Keratinocyte (primary cell): ENCODE results near the gene FST. TPM values are rescaled to one million over a fixed set of nuclear protein-coding genes. Genes with fewer than 3 reads are reported as not detected.

ENCODE experiments used
- DNase-seq: peaks from one replicate; pipeline ENCODE4 v3.0.0-alpha.2; 2011; ENCODE audit warnings: low read depth, missing footprints, low spot score
- FAIRE-seq: peaks from 2 replicates; lab custom pipeline; 2011; peaks lifted over from hg19 to GRCh38; lab: Jason Lieb, UNC
- H2AFZ ChIP-seq: 2 replicates; pipeline ENCODE4 v1.6.0; 2012; ENCODE audit warnings: low read length, control low read depth, inconsistent platforms; ENCODE audit not compliant: control insufficient read depth
- H3K27ac ChIP-seq: 2 replicates; pipeline ENCODE4 v1.5.1; 2011; ENCODE audit warnings: low read length; ENCODE audit not compliant: control insufficient read depth, insufficient read depth
- H3K27me3 ChIP-seq: 3 replicates; pipeline ENCODE4 v1.6.0; 2011; ENCODE audit warnings: low read length; ENCODE audit not compliant: control insufficient read depth, insufficient read depth; ENCODE audit errors: extremely low read depth
- H3K36me3 ChIP-seq, 2 experiments: 2 replicates in 1 of 2; 3 replicates in 1 of 2; pipeline ENCODE4 v1.5.1; 2011; ENCODE audit warnings: low read length in 2 of 2, mild to moderate bottlenecking in 1 of 2; ENCODE audit not compliant: control insufficient read depth in 2 of 2, insufficient read depth in 2 of 2; ENCODE audit errors: extremely low read depth in 1 of 2
- H3K4me1 ChIP-seq: 3 replicates; pipeline ENCODE4 v1.5.1; 2011; ENCODE audit warnings: low read length; ENCODE audit not compliant: control insufficient read depth, insufficient read depth; ENCODE audit errors: extremely low read depth
- H3K4me2 ChIP-seq: 3 replicates; pipeline ENCODE4 v1.6.0; 2011; ENCODE audit warnings: low read depth, low read length; ENCODE audit not compliant: control insufficient read depth, insufficient read depth; ENCODE audit errors: extremely low read depth
- H3K4me3 ChIP-seq, 3 experiments: fragments of 200-600 bp in 1 of 3; sonication (generic) in 1 of 3; 2 replicates in 2 of 3; 3 replicates in 1 of 3; pipeline ENCODE4 v1.5.1; 2011 to 2016; ENCODE audit warnings: low read length in 3 of 3, mild to moderate bottlenecking in 3 of 3, control low read depth in 2 of 3, inconsistent platforms in 1 of 3, low read depth in 1 of 3, mixed read lengths in 1 of 3, mixed run types in 1 of 3, moderate library complexity in 1 of 3; ENCODE audit not compliant: control insufficient read depth in 2 of 3, insufficient read depth in 2 of 3; ENCODE audit errors: extremely low read depth in 1 of 3
- H3K79me2 ChIP-seq: 2 replicates; pipeline ENCODE4 v1.6.0; 2012; ENCODE audit warnings: low read length; ENCODE audit not compliant: control insufficient read depth, insufficient read depth
- H3K9ac ChIP-seq: 3 replicates; pipeline ENCODE4 v1.6.0; 2011; ENCODE audit warnings: low read length; ENCODE audit not compliant: control insufficient read depth, insufficient read depth; ENCODE audit errors: extremely low read depth
- H3K9me1 ChIP-seq: 3 replicates; pipeline ENCODE4 v1.6.0; 2011; ENCODE audit warnings: low read length; ENCODE audit not compliant: control insufficient read depth, insufficient read depth; ENCODE audit errors: extremely low read depth
- H3K9me3 ChIP-seq: 2 replicates; pipeline ENCODE4 v1.5.1; 2012; ENCODE audit warnings: low read depth, low read length; ENCODE audit not compliant: control insufficient read depth
- H4K20me1 ChIP-seq: 3 replicates; pipeline ENCODE4 v1.6.0; 2011; ENCODE audit warnings: low read length; ENCODE audit not compliant: control insufficient read depth, insufficient read depth; ENCODE audit errors: extremely low read depth
- CTCF ChIP-seq, 3 experiments: IDR thresholded peaks in 1 of 3; conservative IDR thresholded peaks in 1 of 3; optimal IDR thresholded peaks in 1 of 3; 2 replicates in 2 of 3; 3 replicates in 1 of 3; pipeline versions ENCODE3 to v1.5.1; 2011; ENCODE audit warnings: low read length in 3 of 3, mild to moderate bottlenecking in 3 of 3, moderate library complexity in 2 of 3, control low read depth in 1 of 3, inconsistent platforms in 1 of 3; ENCODE audit not compliant: insufficient read depth in 2 of 3; ENCODE audit errors: extremely low read depth in 1 of 3
- EZH2 ChIP-seq: IDR thresholded peaks from one replicate; pipeline ENCODE4 v1.6.1; 2012; ENCODE audit warnings: inconsistent platforms, mild to moderate bottlenecking, low read length, moderate library complexity
- dilution Hi-C: fragments of 300-500 bp; cut with MboI; formaldehyde crosslinking; loops from one replicate; pipeline ENCODE4 v1.7.0; 2020; ENCODE audit warnings: low sequenced_read_pairs; ENCODE audit not compliant: extremely low pct_ligation_motif_present
- polyA plus RNA-seq, 5 experiments: library from polyadenylated mRNA; depleted of rRNA in 3 of 5; stranded (reverse) in 3 of 5; stranded (forward) in 1 of 5; unstranded in 1 of 5; fragments of >200 nt; gene quantifications; 1 replicate in 1 of 5; 2 replicates in 3 of 5; 3 replicates in 1 of 5; pipeline versions ENCODE4 v1.2.1 to v1.2.3, GENCODE V29; 2011 to 2012; ENCODE audit warnings: missing spikeins in 2 of 5, low read depth in 1 of 5, low replicate concordance in 1 of 5

Gene FST
- polyA plus RNA-seq, 1 donor (not counting 4 experiments of a cell fraction or from before 2014, with no cell fraction given) = 276 TPM

GRCh38 chr5:53479590-53480415, 626 bp upstream of the FST start:
- H3K4me3 ChIP-seq = peak overlapping the region; percentile 54 to 100 (median 84)
- FAIRE-seq (no peak), DNase-seq (no peak)
- H3K36me3 ChIP-seq = peaks cover 10 to 22% of the 10 kb centered on the region in 2 experiments
- H3K9me3 ChIP-seq = no peaks in the 10 kb centered on the region
- dilution Hi-C loops = no loop called here
- H3K4me2 ChIP-seq = peak overlapping the region; percentile 85
- H3K79me2 ChIP-seq = peaks cover 31% of the 10 kb centered on the region
- peak overlapping the region; percentile 99 for H3K9ac ChIP-seq
- TF ChIP-seq CTCF (optimal IDR thresholded peaks at IDR 0.05 in 1 of 3, IDR thresholded peaks at IDR 0.05 in 1 of 3, conservative IDR thresholded peaks at IDR 0.05 in 1 of 3; ENCODE audit: extremely low read depth in 1 of 3, insufficient read depth in 2 of 3, low read length in 3 of 3) (no peak), EZH2 (no peak)
- peaks cover 4% of the 10 kb centered on the region for H4K20me1 ChIP-seq
- peak overlapping the region; percentile 97 for H3K27ac ChIP-seq
- peak overlapping the region; percentile 47 for H2AFZ ChIP-seq
- peaks cover 15% of the 10 kb centered on the region for H3K4me1 ChIP-seq
- no peaks in the 10 kb centered on the region for H3K27me3 ChIP-seq
- H3K9me1 ChIP-seq = no peaks in the 10 kb centered on the region

GRCh38 chr5:53481159-53481886, 894 bp downstream of the FST start:
- FAIRE-seq (no peak), DNase-seq (no peak)
- peaks cover 15% of the 10 kb centered on the region for H3K4me1 ChIP-seq
- peaks cover 4% of the 10 kb centered on the region for H4K20me1 ChIP-seq
- no peak for TF ChIP-seq CTCF (optimal IDR thresholded peaks at IDR 0.05 in 1 of 3, IDR thresholded peaks at IDR 0.05 in 1 of 3, conservative IDR thresholded peaks at IDR 0.05 in 1 of 3; ENCODE audit: extremely low read depth in 1 of 3, insufficient read depth in 2 of 3, low read length in 3 of 3)
- no peak for TF ChIP-seq EZH2
- peaks cover 15 to 31% of the 10 kb centered on the region in 2 experiments for H3K36me3 ChIP-seq
- dilution Hi-C loops = no loop called here
- no peaks in the 10 kb centered on the region for H3K27me3 ChIP-seq
- peak overlapping the region; percentile 29 for H2AFZ ChIP-seq
- peak overlapping the region; percentile 54 to 100 (median 99) for H3K4me3 ChIP-seq
- peak overlapping the region; percentile 99 for H3K9ac ChIP-seq
- H3K79me2 ChIP-seq = peaks cover 31% of the 10 kb centered on the region
- no peaks in the 10 kb centered on the region for H3K9me1 ChIP-seq
- H3K4me2 ChIP-seq = peak overlapping the region; percentile 88
- no peaks in the 10 kb centered on the region for H3K9me3 ChIP-seq
- H3K27ac ChIP-seq = peak overlapping the region; percentile 97
